ENCODE results near the gene TNNI2. TPM values are rescaled to one million over a fixed set of nuclear protein-coding genes. Genes with fewer than 3 reads are reported as not detected.

Gene TNNI2
- total RNA-seq, 1 experiment from 2014 or later, result 0.55 TPM

- no peaks in the 10 kb centered on the region for H4K20me1 ChIP-seq (ENCODE audit: low read length)
- no peaks in the 10 kb centered on the region for H3K36me3 ChIP-seq (ENCODE audit: low read depth, low read length)
- H3K9me2 ChIP-seq (replicated peaks; ENCODE audit: low read length), result no peaks in the 10 kb centered on the region
- TF ChIP-seq EZH2phosphoT487 (IDR thresholded peaks at IDR 0.05; ENCODE audit: borderline replicate concordance, low read length) (no peak), CTCF (conservative IDR thresholded peaks at IDR 0.05; ENCODE audit: low read depth, low read length) (no peak), EZH2 (IDR thresholded peaks at IDR 0.05; ENCODE audit: low read length, unreplicated experiment) (no peak)
- no peak for ATAC-seq
- H3K27me3 ChIP-seq (ENCODE audit: low read length), result no peaks in the 10 kb centered on the region; the same call in 1 of the 2 replicates
- POLR2A ChIA-PET (ENCODE audit: unreplicated experiment), result no interaction called here
- no peak overlapping the region for H2AFZ ChIP-seq (ENCODE audit: low read length)
- no peak overlapping the region for H3K4me2 ChIP-seq (ENCODE audit: low read length)
- no peak overlapping the region for H3K4me3 ChIP-seq (ENCODE audit: low read length)
- intact Hi-C loops (cut with micrococcal nuclease), result no loop called here
- H3K27ac ChIP-seq (ENCODE audit: low read length), result no peak overlapping the region
- H3K79me2 ChIP-seq (ENCODE audit: low read length), result no peaks in the 10 kb centered on the region
- no peak overlapping the region for H3K9ac ChIP-seq (ENCODE audit: low read length)
- no peak for DNase-seq
- H3K9me3 ChIP-seq (ENCODE audit: low read length), result no peaks in the 10 kb centered on the region
- no peaks in the 10 kb centered on the region for H3F3A ChIP-seq (ENCODE audit: low read length, unreplicated experiment)
- CTCF ChIA-PET, result interaction anchor here (0.6 to 1.3 kb wide), 10 partner anchors 24 to 272 kb away, joined by 3 to 28 read pairs (median 4); no protein-coding TSS in a partner anchor
- H3K4me1 ChIP-seq (ENCODE audit: insufficient read depth, low read length), result no peaks in the 10 kb centered on the region
- BruUV-seq (replicated peaks), result no TSS peak
Measured at GRCh38 chr11:1881442-1882264, 42.9 kb downstream of the TNNI2 start.

- H3K9me3 ChIP-seq (ENCODE audit: low read length), result no peaks in the 10 kb centered on the region
- no peak overlapping the region for H3K4me3 ChIP-seq (ENCODE audit: low read length)
- ChIA-PET POLR2A (ENCODE audit: unreplicated experiment) (interaction anchor here (0.7 kb wide), 1 partner anchor 90 kb away, joined by 4 read pairs; no protein-coding TSS in a partner anchor), CTCF (interaction anchor here (0.6 to 1.3 kb wide), 10 partner anchors 23 to 272 kb away, joined by 3 to 28 read pairs (median 4); no protein-coding TSS in a partner anchor)
- H3K36me3 ChIP-seq (ENCODE audit: low read depth, low read length), result no peaks in the 10 kb centered on the region
- TF ChIP-seq CTCF (conservative IDR thresholded peaks at IDR 0.05; ENCODE audit: low read depth, low read length), result peak; percentile 83
- no peak for TF ChIP-seq EZH2 (IDR thresholded peaks at IDR 0.05; ENCODE audit: low read length, unreplicated experiment)
- TF ChIP-seq EZH2phosphoT487 (IDR thresholded peaks at IDR 0.05; ENCODE audit: borderline replicate concordance, low read length), result no peak
- no peak overlapping the region for H3K4me2 ChIP-seq (ENCODE audit: low read length)
- no peaks in the 10 kb centered on the region for H4K20me1 ChIP-seq (ENCODE audit: low read length)
- no peaks in the 10 kb centered on the region for H3K4me1 ChIP-seq (ENCODE audit: insufficient read depth, low read length)
- H3K9me2 ChIP-seq (replicated peaks; ENCODE audit: low read length), result no peaks in the 10 kb centered on the region
- H3K27me3 ChIP-seq (ENCODE audit: low read length), result no peaks in the 10 kb centered on the region; the same call in 1 of the 2 replicates
- no peak overlapping the region for H3K9ac ChIP-seq (ENCODE audit: low read length)
- DNase-seq, result peak; percentile 77
- H3K79me2 ChIP-seq (ENCODE audit: low read length), result no peaks in the 10 kb centered on the region
- no peaks in the 10 kb centered on the region for H3F3A ChIP-seq (ENCODE audit: low read length, unreplicated experiment)
- intact Hi-C loops (cut with micrococcal nuclease), result no loop called here
- no TSS peak for BruUV-seq (replicated peaks)
- no peak overlapping the region for H2AFZ ChIP-seq (ENCODE audit: low read length)
- ATAC-seq, result peak; percentile 96
- H3K27ac ChIP-seq (ENCODE audit: low read length), result no peak overlapping the region
Measured at GRCh38 chr11:1882265-1883238, 43.8 kb downstream of the TNNI2 start.

Data from PC-3 (cell line).